ENCODE measurements around the gene LLGL2. TPM values are rescaled to one million over a fixed set of nuclear protein-coding genes. Genes with fewer than 3 reads are reported as not detected.

LLGL2 gene
- total and polyA plus RNA-seq, 10 of the 15 experiments (the other 5 are each of a cell fraction or from before 2014, with no cell fraction given) = 0.21 to 9.9 (median 4.5) TPM

GRCh38 chr17:75546181-75546580 lies 20.7 kb downstream of the LLGL2 start (continued):
- no peak for TF ChIP-seq PRDM15 (CRISPR knock-in tag; IDR thresholded peaks at IDR 0.05)
- TF ChIP-seq RFX5 (IDR thresholded peaks at IDR 0.05; ENCODE audit: low read depth, low read length) = no peak
- TF ChIP-seq MYB (IDR thresholded peaks at IDR 0.05; ENCODE audit: borderline replicate concordance, low read depth, low read length) = no peak
- TF ChIP-seq IRF4 (IDR thresholded peaks at IDR 0.05; ENCODE audit: low read depth, low read length) = no peak
- TF ChIP-seq ZSCAN29 (IDR thresholded peaks at IDR 0.05) = no peak
- TF ChIP-seq CHD4 (IDR thresholded peaks at IDR 0.05) = no peak

- Histone ChIP-seq H3K27ac (ENCODE audit: control insufficient read depth, insufficient read depth) (no peak overlapping the region), H3K4me3 (no peak overlapping the region), H2AFZ (ENCODE audit: control insufficient read depth, low read depth, low read length) (no peak overlapping the region), H3K9ac (ENCODE audit: control insufficient read depth, insufficient read depth, low read length) (no peak overlapping the region), H3K36me3 (ENCODE audit: control insufficient read depth in 2 of 2, insufficient read depth in 2 of 2, low read length in 1 of 2) (no peaks in the 10 kb centered on the region), H3K27me3 (replicated peaks in 1 of 2; ENCODE audit: control insufficient read depth in 2 of 2, insufficient read depth in 2 of 2, low read length in 1 of 2) (no peaks in the 10 kb centered on the region), H3K9me3 (replicated peaks; ENCODE audit: control insufficient read depth, insufficient read depth, low read length) (no peaks in the 10 kb centered on the region), H3K4me2 (ENCODE audit: control insufficient read depth, insufficient read depth) (no peak overlapping the region), H3K79me2 (ENCODE audit: control insufficient read depth, insufficient read depth, low read length) (no peaks in the 10 kb centered on the region), H4K20me1 (ENCODE audit: control insufficient read depth, insufficient read depth) (no peaks in the 10 kb centered on the region), H3K4me1 (ENCODE audit: control insufficient read depth, insufficient read depth, low read length) (no peaks in the 10 kb centered on the region)
- no peak for FAIRE-seq
- SMC1A ChIA-PET (ENCODE audit: uncharacterized antibody, unreplicated experiment) = no interaction called here
- ATAC-seq = no peak
- BruUV-seq (replicated peaks) = no TSS peak
- RAD21 ChIA-PET (ENCODE audit: unreplicated experiment) = no interaction called here
- CTCF ChIA-PET = no interaction called here
- intact Hi-C loops (cut with micrococcal nuclease; ENCODE audit: unreplicated experiment) (no loop called here), in situ Hi-C loops (cut with MboI) (no loop called here)
- TF ChIP-seq NBN (IDR thresholded peaks at IDR 0.05) (no peak), SPI1 (IDR thresholded peaks at IDR 0.05; ENCODE audit: borderline replicate concordance, insufficient read depth, low read depth, low read length) (no peak), NR2C1 (IDR thresholded peaks at IDR 0.05) (no peak), DPF2 (IDR thresholded peaks at IDR 0.05) (no peak), ZBED1 (IDR thresholded peaks at IDR 0.05; ENCODE audit: borderline replicate concordance) (no peak), ZSCAN29 (IDR thresholded peaks at IDR 0.05) (no peak)
- no peak for DNase-seq (ENCODE audit: low read depth, low spot score)
- WGBS (ENCODE audit: insufficient coverage, insufficient replicate concordance, low lambda C conversion rate, missing lambda C conversion rate) = 64% methylated on average over 9 of the region's 9 CpGs
- POLR2A ChIA-PET = no interaction called here
Observed at GRCh38 chr17:75547091-75547490, 21.6 kb downstream of the LLGL2 start.
